ENCODE data around the gene LGI4.

LGI4 gene

DNA sequence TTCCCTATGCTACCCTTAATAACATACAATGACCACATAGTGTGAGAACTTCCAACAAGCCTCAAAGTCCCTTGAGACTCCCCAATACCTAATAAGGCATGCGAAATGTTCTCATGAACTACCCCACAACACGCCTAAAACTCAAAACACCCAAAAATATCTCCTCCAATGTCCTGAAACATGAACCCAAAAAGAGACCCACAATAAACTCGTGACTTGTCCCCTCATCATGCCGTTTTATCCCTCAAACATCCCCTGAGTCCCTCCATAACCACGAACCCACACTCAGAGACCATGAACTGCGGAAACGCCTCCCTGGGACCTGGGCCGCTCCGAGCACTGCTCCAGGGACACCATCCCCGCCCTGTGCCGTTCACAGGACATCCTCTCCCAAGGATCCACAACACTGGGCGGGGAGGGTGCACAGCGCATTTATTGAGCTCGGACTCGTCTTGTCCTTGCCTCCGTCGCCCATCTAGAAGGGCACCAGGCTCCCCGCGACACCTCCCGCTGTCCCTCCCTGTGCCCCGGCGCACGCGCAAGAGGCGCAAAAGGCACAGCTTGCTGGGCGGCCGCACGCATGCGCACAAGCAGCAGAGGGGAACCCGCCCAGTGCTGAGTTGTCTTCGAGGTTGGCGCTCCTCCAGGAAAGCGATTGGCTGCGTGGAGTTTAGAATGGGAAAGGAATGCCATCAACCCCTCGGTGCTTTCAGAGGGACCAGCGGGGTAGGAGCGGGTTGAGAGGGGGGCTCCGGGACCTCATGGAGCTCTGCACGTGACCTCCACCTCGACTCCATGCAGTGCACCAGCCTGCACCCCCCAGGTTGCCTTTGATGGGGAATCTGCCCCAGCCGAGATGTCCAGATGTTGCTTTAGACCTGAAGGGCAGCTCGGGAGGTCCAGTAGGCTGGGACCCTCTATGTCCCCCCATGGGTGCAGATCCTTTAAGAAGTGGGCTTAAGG, 10.5 kb downstream of the LGI4 start:
- peak; percentile 72 to 79 (median 74) for DNase-seq (ENCODE audit: low read depth in 3 of 3, low spot score in 1 of 3)

DNA sequence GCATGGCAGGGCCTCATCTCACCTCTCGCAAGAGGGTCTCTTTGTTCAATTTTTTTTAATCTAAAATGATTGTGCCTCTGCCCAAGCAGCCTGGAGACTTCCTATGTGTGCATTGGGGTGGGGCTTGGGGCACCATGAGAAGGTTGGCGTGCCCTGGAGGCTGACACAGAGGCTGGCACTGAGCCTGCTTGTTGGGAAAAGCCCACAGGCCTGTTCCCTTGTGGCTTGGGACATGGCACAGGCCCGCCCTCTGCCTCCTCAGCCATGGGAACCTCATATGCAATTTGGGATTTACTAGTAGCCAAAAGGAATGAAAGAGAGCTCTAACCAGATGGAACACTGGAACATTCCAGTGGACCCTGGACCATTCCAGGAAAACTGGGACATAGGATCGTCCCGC, 11.3 kb downstream of the LGI4 start:
- no peak for DNase-seq (ENCODE audit: low read depth in 3 of 3, low spot score in 1 of 3)

DNA sequence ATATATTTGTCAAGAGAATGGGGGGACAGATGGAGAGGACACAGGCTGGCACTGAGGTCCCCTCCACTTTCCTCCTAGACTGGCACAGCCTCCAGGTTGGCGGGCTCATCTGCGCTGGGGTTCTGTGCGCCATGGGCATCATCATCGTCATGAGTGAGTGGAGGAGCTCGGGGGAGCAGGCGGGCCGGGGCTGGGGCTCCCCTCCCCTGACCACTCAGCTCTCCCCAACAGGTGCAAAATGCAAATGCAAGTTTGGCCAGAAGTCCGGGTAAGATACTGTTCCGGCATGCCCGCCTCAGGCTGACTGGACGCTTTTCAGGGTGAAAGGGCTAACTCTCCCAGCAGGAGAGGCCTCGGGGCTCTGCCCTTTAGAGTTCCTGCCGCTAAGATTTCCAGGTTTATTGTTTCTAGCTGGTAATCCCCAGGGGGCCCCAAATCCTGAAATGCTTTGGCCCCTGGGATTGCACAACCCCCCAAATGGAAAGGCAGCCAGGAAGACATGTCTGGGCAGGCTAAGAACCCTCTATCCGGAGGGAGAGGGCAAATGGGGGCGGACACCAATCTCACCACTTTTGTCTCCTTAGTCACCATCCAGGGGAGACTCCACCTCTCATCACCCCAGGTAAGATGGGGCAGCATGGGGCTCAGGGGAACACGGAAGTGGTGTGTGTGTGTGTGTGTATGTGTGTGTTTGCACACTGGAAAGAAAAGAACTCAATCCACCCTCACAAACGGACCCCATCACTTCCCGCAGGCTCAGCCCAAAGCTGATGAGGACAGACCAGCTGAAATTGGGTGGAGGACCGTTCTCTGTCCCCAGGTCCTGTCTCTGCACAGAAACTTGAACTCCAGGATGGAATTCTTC, 11.9 kb downstream of the LGI4 start:
- DNase-seq (ENCODE audit: low read depth in 3 of 3, low spot score in 1 of 3), result no peak

DNA sequence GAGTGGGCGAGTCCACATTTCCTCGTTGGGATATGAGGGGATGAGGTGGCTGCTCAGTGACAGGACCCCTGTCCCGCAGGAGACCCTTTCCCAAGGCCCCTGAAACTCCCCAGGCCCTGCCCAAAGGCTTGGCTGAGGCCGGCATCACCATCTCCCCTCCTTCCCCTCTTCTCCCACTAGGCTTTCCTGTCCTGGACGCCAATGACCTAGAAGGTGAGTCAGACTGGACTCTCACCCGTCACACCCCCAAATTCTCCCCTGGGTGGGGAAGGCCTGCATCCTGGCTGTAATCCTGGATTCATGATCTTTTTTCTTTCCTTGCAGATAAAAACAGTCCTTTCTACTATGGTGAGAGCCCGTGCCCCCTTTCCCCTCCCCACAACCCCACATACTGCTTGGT, 14.0 kb downstream of the LGI4 start:
- DNase-seq (ENCODE audit: low read depth in 3 of 3, low spot score in 1 of 3), result no peak

DNA sequence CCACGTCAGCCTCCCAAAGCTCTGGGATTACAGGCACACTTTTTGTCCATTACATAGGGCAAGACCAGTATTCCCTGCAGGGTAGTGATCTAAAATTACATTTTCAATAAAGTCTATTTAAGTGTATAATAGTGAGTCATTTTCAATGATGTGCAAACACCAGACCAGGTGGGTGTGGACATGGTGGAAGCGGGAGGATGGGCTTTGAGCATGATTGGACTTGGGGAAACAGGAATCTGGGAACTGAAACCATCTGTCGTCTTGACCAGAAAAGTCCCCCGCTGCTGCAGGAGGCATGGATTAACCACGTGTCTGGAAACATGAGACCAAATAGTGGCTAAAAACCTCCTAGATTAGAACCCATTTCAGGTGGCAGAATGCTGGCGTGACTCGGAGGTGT, 14.4 kb downstream of the LGI4 start:
- no peak for DNase-seq (ENCODE audit: low read depth in 3 of 3, low spot score in 1 of 3)

DNA sequence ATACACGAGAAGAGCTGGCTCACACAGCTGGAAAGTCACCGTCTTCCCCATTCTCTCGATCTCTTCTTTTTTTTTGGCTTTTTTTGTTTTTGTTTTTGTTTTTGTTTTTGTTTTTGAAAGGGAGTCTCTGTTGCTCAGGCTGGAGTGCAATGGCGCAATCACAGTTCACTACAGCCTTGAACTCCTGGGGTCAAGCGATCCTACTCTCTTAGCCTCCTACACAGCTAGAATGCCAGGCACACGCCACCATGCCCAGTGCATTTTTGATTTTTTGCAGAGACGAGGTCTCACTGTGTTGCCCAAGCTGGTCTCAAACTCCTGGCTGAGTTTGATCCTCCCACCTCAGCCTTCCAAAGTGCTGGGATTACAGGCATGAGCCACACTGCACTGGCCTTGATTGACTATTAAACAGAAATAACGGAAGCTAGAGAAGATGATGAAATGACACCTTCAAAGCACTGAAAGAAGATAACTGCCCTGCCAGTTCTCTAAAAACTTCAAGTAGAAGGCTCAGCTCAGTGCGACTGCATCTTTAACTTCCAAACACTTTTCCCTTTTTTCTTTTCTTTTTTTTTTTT, 15.2 kb downstream of the LGI4 start:
- no peak for DNase-seq (ENCODE audit: low read depth in 3 of 3, low spot score in 1 of 3)

DNA sequence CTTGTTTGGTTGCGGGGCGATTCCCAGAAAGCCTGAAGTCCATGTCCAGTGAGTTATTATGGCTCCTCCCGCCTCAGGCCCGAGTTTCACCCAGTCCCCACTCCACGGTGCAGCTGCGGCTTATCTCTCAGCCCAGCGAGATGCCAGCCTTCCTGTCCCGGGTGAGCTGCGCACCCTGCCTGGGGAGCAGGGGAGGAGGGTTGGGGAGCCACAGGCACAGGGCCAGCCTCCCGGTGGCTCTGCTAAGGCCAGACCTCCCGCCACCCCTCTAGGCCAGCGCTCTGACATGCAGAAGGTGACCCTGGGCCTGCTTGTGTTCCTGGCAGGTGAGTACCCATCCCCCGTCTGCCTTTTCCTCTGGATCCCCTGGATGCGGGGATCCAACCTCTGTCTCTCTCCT, 15.8 kb downstream of the LGI4 start:
- DNase-seq (ENCODE audit: low read depth in 3 of 3, low spot score in 1 of 3), result no peak

DNA sequence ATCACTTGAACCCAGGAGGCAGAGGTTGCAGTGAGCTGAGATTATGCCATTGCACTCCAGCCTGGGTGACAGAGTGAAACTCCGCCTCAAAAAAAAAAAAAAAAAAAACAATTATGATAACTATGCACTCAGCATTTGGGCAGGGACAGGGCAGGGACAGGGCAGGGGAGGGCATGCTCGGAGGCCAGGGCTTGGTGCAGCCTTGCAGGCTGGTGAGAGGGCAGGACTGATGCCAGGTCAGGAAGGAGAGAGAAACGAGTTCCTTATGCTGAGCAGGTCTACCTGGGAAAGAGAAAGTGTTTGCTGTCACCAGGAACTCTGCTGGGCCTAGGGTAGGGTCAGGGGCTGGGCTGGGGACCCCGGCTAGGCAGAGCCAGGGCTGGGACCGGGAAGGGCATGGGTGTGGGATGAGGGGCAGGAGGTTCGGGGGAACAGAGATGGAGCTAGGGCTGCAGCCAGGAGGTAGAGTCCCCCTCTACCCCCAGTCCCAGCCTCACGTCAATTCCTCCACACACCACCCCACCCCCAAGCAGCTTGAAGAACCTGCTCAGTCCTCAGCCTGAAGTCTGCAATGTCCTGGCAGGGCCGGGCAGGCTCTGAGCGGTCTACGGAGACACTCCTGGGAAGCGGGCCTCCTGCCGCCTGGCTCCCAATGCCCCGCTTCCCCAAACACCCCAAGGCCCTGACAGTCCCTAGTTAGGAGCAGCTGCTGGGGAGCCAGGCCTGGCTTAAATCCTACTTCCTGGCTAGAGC, 16.4 kb downstream of the LGI4 start:
- no peak for DNase-seq (ENCODE audit: low read depth in 3 of 3, low spot score in 1 of 3)

DNA sequence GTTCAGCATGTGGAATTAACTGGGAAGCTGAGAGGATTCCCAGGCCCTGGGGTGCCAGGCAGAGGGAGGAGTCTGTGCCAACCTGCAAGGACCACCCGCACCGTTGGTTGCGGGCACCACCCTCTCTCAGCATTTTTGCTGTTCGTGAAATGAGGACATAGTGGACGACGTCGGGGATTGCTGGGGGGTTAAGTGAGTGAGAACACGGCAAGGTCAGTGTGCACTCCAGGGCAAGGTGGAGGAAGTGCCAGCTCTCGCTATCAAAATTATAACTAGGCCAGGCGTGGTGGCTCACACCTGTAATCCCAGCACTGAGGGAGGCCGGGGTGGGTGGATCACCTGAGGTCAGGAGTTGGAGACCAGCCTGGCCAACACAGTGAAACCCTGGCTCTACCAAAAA, 17.1 kb downstream of the LGI4 start:
- DNase-seq (ENCODE audit: low read depth in 3 of 3, low spot score in 1 of 3), result no peak

DNA sequence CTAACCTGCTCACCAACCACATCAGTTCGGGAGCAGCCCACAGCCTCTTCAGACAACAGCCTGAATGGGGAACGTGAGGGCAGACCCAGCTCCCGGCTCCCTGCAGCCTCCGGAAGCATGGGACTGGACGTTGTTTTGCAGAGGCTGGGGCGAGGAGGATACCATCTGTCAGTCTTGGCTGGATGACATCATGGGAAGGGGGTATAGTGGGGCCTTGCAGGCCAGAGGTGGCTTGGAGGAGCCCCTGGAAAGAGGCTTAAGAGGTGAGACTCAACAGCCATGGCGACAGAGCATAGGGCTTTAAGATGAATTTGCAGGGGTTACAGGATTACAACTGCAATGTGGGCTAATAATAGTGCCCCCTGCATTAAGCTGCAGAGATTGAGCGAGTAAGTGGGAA, 17.7 kb downstream of the LGI4 start:
- DNase-seq (ENCODE audit: low read depth in 3 of 3, low spot score in 1 of 3), result no peak

DNA sequence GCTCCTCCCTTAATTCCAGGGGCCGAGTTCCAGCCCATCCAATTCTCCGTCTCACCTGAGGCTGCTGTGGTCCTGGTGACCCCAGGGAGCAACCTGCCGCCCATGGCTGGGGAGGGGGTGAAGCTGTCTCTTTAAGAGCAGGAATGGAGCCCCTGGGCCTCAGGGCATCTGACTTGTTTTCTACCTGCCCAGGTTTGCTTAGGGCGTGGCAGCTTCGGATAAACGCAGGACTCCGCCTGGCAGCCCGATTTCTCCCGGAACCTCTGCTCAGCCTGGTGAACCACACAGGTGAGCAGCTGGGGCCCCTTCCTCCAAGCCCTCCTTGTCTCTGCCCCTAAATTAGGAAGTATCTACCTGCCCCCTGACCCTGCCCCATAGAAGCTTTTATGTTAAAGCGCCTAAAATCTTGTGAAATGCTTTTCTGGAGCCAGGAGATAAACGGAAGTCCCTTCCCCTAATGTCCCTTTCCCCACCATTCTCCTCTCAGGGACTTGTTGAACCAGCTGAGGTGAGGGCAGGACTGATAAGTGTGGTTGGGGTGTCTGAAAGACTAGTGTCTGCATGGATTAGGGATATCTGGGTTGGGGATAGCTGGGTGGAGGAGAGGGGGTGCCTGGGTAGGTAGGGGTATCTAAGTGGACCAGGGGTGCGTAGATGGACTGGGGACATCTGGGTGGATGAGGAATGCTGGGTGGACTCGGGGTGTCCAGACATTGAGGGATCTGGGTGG, 18.6 kb downstream of the LGI4 start:
- DNase-seq (ENCODE audit: low read depth in 3 of 3, low spot score in 1 of 3), result no peak

DNA sequence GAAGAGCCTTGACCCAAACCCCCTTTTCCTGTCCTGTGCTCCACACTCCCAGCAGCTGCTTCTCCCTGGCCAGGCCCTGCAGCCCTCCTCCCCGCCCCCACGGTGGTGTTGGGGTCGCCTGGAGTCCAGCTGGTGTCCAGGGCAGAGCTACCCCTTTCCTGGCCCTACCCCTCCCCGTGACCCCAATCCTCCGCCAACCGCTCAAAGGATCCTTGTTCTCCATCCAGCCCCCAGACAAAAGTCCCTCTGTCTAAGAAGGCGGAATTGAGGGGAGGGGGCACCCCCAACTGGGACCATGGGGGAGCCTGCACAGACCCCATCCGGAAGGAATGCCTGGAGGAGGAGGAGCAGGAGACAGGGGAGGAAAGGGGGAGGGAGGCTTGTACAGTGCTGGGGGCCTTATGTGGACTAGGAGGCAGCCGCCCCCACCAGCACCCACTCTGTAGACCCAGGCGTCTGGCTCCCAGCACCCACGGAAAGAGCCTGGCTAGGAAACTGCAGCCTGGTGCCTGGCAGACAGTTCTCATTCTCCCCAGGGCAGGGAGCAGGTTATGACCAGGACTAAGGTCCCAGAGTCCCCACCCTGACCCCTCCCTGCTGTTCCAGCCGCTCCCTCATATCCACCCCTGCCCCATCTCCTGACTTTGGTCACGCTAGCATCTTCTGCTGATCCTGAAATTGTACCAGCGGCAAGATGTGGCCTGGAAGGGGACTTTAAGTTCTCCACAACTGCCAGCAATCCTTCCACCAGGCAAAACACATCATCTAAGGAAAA, 19.5 kb downstream of the LGI4 start, which contains the start of gene FXYD3:
Gene FXYD3, plus strand, starts transcription at position 647 of the 775 bp plus-strand sequence. CDS start 3,554 bp downstream, outside the sequence.
- DNase-seq (ENCODE audit: low read depth in 3 of 3, low spot score in 1 of 3), result no peak

DNA sequence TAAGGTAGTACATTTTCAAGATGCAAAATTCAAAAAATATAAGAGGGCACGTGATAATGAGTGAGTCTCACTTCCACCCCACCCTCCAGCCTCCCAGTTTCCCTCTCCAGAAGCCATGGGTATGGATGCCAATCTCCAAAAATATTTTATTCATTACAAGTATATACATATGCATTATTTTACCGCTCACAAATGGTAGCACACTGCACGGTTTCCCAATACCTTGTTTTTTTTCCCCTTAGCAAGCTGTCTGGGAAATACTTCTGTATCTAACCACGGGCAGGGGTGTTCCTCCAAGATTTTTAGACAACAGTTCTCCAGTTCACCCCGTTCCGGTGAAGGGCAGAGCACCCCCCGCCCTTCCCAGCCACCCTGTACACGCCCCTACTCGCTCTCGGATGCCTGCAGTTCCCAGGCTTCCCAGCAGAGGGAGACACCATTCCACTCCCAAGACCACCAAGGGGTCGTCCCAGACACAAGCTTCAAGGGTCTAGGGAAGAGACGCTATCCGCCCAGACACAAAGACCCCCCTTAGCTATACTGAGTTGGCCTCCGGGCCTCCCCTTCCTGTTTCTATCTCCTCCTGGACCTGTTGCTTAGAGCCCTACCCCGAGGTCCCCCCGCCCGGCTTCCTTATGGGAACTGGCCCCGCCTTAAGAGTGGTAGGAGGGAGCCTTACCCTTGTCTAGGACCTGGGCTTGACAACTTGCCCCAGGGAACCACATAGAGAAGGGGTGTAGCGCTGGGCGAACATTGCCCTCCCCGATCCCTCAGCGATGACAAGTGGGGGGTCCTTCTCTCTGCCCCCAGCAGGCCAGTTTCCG, 20.3 kb downstream of the LGI4 start:
- DNase-seq (ENCODE audit: low read depth in 3 of 3, low spot score in 1 of 3), result peak; percentile 16 to 67 (median 46)

DNA sequence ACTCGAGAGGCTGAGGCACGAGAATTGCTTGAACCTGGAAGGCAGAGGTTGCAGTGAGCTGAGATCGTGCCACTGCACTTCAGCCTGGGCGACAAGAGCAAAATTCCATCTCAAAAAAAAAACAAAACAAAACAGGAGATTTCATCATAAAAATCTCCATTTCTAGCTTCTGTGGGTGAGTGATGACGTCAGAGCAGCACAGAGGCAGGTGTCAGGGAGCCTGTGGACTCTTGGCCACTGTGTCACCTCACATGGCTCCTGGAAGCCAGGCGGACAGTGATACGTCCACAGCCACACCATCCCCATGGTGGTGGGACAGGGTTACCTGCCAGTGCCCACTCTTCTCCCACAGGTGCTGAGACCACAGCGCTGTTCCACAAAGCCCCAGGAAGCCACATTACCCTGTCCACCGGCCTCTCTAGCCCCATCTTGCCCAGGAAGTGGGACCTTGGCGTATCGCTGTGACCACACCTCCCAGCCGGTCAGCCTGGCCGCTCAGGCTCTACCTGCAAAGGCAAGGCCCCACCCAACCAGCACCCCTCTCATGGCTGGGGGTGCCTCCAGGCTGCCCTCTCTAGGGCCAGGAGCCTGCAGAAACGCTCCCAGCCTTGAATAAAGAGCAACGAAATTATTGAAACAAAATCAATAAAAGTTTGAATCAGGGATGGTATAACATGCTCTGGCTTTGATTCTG, 21.7 kb downstream of the LGI4 start:
- no peak for DNase-seq (ENCODE audit: low read depth in 3 of 3, low spot score in 1 of 3)

DNA sequence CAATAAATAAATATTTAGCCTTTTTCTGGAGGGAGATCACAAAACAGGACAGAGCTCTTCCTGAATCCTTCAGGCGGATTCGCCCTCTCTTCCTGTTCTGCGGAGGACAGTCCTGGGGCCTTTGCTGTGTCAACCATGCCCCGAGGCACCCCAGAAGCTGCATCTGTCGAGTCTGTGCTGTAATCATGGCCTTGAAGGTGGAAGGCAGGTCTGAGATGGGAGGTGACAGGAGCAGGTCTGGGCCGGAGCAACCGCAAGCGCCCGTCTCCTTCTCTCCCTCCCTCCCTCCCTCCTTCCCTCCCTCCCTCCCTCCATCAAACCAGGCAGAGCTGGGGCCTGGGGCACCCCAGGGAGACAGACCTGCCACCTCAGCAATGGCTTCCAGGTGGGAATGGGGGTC, 23.9 kb downstream of the LGI4 start:
- DNase-seq (ENCODE audit: low read depth in 3 of 3, low spot score in 1 of 3), result no peak

DNA sequence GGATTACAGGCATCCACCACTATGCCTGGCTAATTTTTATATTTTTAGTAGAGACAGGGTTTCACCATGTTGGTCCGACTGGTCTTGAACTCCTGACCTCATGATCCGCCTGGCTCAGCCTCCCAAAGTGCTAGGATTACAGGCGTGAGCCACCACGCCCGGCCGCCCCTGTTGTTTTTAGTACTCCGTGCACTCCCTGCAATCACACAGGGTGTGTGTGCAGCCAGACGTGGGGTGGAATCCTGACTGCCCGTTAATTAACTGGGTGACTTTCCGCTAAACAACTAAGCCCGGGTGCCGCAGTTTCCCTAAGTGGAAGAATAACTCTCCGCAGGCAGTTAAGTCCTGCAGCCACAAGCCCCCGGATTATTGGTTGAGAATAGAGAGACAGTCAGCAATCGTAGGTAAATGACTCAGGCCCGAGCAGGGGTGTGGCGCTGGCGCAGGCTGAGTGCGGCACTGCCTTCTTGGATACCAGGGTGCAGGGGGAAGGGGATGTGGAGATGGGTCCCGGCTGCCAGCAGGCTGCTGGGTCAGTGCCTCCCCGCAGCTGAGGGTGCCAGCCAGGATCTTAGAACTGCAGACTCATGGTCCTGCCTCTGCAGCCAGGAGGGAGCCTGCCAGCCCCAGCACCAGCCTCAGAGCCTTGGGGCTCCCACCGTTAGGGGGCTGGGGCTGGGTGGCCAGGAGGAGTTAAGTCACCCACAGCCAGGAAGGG, 25.3 kb downstream of the LGI4 start:
- no peak for DNase-seq (ENCODE audit: low read depth in 3 of 3, low spot score in 1 of 3)

DNA sequence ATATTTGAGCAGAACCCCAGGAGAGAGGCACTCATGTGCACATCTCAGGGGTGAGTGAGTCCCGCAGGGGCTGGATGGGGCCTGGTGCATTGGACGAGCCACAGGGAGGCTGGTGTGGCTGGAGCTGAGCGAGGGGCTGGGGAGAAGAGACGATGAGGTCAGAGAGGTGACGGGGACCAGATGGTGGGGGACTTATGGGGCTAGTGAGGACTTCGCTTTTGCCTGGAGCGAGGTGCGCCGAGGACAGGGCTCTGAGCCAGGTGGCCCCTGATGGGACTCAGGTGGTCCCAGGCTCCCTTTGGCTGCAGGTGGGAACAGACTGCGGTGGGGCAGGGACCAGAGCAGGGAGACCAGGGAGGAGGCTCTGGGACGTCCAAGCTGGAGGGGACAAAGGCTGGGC, 26.1 kb downstream of the LGI4 start:
- no peak for DNase-seq (ENCODE audit: low read depth in 3 of 3, low spot score in 1 of 3)

All from stimulated activated CD4-positive, alpha-beta T cell treated with anti-CD3 and anti-CD28 coated beads, TNF-alpha, amount 100 ng/mL, for 1 hour (primary cell).